ENCODE data around the gene TGM4.

- TF ChIP-seq CTCF (IDR thresholded peaks at IDR 0.05) (no peak), POLR2A (IDR thresholded peaks at IDR 0.05) (no peak)
Observed at GRCh38 chr3:44955917-44956316, 81.5 kb downstream of the TGM4 start.

Measured in ovary (tissue), 3 donors.